ENCODE measurements around the gene SULF2. TPM values are rescaled to one million over a fixed set of nuclear protein-coding genes. Genes with fewer than 3 reads are reported as not detected.
A peak's percentile ranks its signal among the peaks of the same experiment; 100 is the strongest.

Gene SULF2
- total and polyA plus RNA-seq, 9 of the 15 experiments (the other 6 are each of a cell fraction or from before 2014, with no cell fraction given) = 0.33 TPM; not detected in 8

GRCh38 chr20:47610945-47611250 is 174.4 kb downstream of the SULF2 start:
- DNase-seq (ENCODE audit: extremely low read depth in 1 of 4, low spot score in 3 of 4) (no peak), FAIRE-seq (no peak), ATAC-seq (no peak)
- H3K27ac ChIP-seq (ENCODE audit: extremely low read depth, low read depth, low read length) = peak overlapping the region; percentile 66; the same call in 2 of the 3 replicates
- no peak overlapping the region for H3K4me3 ChIP-seq
- intact Hi-C loops (cut with micrococcal nuclease) = no loop called here
- 0 out of 2 replicates have a peak, but pooled peaks have one; percentile 50 for TF ChIP-seq ZNF175 (CRISPR knock-in tag; IDR thresholded peaks at IDR 0.05; ENCODE audit: low read depth)
- TF ChIP-seq TOE1 (IDR thresholded peaks at IDR 0.05; ENCODE audit: borderline replicate concordance) = no peak
- TF ChIP-seq TOE1 (CRISPR knock-in tag; IDR thresholded peaks at IDR 0.05; ENCODE audit: borderline replicate concordance, low read depth) = no peak
- in situ Hi-C loops (cut with MboI) = no loop called here
- H4K20me1 ChIP-seq (replicated peaks; ENCODE audit: control insufficient read depth, insufficient read depth, low read length) = no peaks in the 10 kb centered on the region
- H3K4me1 ChIP-seq (replicated peaks in 1 of 2; ENCODE audit: control insufficient read depth in 2 of 2, insufficient read depth in 2 of 2, low read length in 2 of 2) = peaks cover 6 to 58% of the 10 kb centered on the region in 2 experiments
- H3K4me2 ChIP-seq (ENCODE audit: insufficient read depth, low read length) = peak overlapping the region; percentile 11; the same call in 1 of the 2 replicates
- H3K9me3 ChIP-seq (replicated peaks; ENCODE audit: control insufficient read depth, insufficient read depth, low read depth, low read length) = no peaks in the 10 kb centered on the region
- no peak overlapping the region for H2AFZ ChIP-seq (ENCODE audit: low read depth, low read length)
- ChIA-PET POLR2A (interaction anchor here (0.9 kb wide), 1 partner anchor 148 kb away, joined by 3 read pairs; no protein-coding TSS in a partner anchor), CTCF (ENCODE audit: low intra/inter-chr PET ratio) (no interaction called here)
- H3K9me1 ChIP-seq (ENCODE audit: control insufficient read depth, insufficient read depth, low read length) = peaks cover 1% of the 10 kb centered on the region
- H3K27me3 ChIP-seq (ENCODE audit: control insufficient read depth in 2 of 2, insufficient read depth in 2 of 2, low read length in 2 of 2) = no peaks in the 10 kb centered on the region
- H3K9ac ChIP-seq (ENCODE audit: insufficient read depth in 1 of 2, low read depth in 2 of 2, low read length in 2 of 2) = no peak overlapping the region
- no TSS peak for BruUV-seq (replicated peaks)
- H3K36me3 ChIP-seq (ENCODE audit: control insufficient read depth, insufficient read depth, low read length) = peaks cover 4% of the 10 kb centered on the region; the same call in 1 of the 3 replicates
- H3K79me2 ChIP-seq (ENCODE audit: control insufficient read depth, insufficient read depth, low read length) = peaks cover 62% of the 10 kb centered on the region

- Histone ChIP-seq H3K4me3 (no peak overlapping the region), H3K4me2 (ENCODE audit: insufficient read depth, low read length) (peak overlapping the region; percentile 11; the same call in 1 of the 2 replicates), H3K9ac (ENCODE audit: insufficient read depth in 1 of 2, low read depth in 2 of 2, low read length in 2 of 2) (peak overlapping the region; percentile 3 to 18; a peak in 1 of 4 replicates), H3K27me3 (ENCODE audit: control insufficient read depth in 2 of 2, insufficient read depth in 2 of 2, low read length in 2 of 2) (no peaks in the 10 kb centered on the region), H3K9me3 (replicated peaks; ENCODE audit: control insufficient read depth, insufficient read depth, low read depth, low read length) (no peaks in the 10 kb centered on the region), H3K9me1 (ENCODE audit: control insufficient read depth, insufficient read depth, low read length) (peaks cover 3% of the 10 kb centered on the region), H3K36me3 (ENCODE audit: control insufficient read depth, insufficient read depth, low read length) (peaks cover 4% of the 10 kb centered on the region; the same call in 1 of the 3 replicates), H2AFZ (ENCODE audit: low read depth, low read length) (no peak overlapping the region), H3K27ac (ENCODE audit: extremely low read depth, low read depth, low read length) (peak overlapping the region; percentile 66; the same call in 2 of the 3 replicates), H3K79me2 (ENCODE audit: control insufficient read depth, insufficient read depth, low read length) (peaks cover 65% of the 10 kb centered on the region), H4K20me1 (replicated peaks; ENCODE audit: control insufficient read depth, insufficient read depth, low read length) (no peaks in the 10 kb centered on the region), H3K4me1 (replicated peaks in 1 of 2; ENCODE audit: control insufficient read depth in 2 of 2, insufficient read depth in 2 of 2, low read length in 2 of 2) (peaks cover 6 to 61% of the 10 kb centered on the region in 2 experiments)
- DNase-seq (ENCODE audit: extremely low read depth in 1 of 4, low spot score in 3 of 4) (peak in 3 of 4 experiments; percentile 21 to 75 (median 48)), ATAC-seq (peak; percentile 63), FAIRE-seq (no peak)
- POLR2A ChIA-PET = interaction anchor here (0.6 to 0.9 kb wide), 2 partner anchors 37 to 48 kb away, joined by 3 read pairs; no protein-coding TSS in a partner anchor
- no TSS peak for BruUV-seq (replicated peaks)
- WGBS (ENCODE audit: insufficient coverage, low coverage, missing lambda C conversion rate) = 50% methylated on average over 6 of the region's 6 CpGs
- in situ Hi-C loops (cut with MboI) = no loop called here
- CTCF ChIA-PET (ENCODE audit: low intra/inter-chr PET ratio) = no interaction called here
- intact Hi-C loops (cut with micrococcal nuclease) = no loop called here
- TF ChIP-seq ZNF12 (CRISPR knock-in tag; IDR thresholded peaks at IDR 0.05) = no peak
- peak; percentile 61; the same call in 1 of the 2 replicates for TF ChIP-seq ATF7 (IDR thresholded peaks at IDR 0.05)
- TF ChIP-seq SUPT5H (IDR thresholded peaks at IDR 0.05) = no peak
- TF ChIP-seq ZNF121 (CRISPR knock-in tag; conservative IDR thresholded peaks at IDR 0.05) = peak; percentile 89
- TF ChIP-seq MBD1 (CRISPR knock-in tag; IDR thresholded peaks at IDR 0.05) = 0 out of 2 replicates have a peak, but pooled peaks have one; percentile 69
- no peak for TF ChIP-seq E4F1 (CRISPR knock-in tag; IDR thresholded peaks at IDR 0.05; ENCODE audit: borderline replicate concordance)
- TF ChIP-seq PKNOX1 (IDR thresholded peaks at IDR 0.05) = no peak
These were observed 174.9 kb downstream of the SULF2 start for GRCh38 chr20:47610247-47610944.
